ENCODE results near the gene DEDD. TPM values are rescaled to one million over a fixed set of nuclear protein-coding genes. Genes with fewer than 3 reads are reported as not detected.

DEDD gene
- total and polyA plus RNA-seq, 2 of the 13 experiments (the other 11 are each of a cell fraction or from before 2014, with no cell fraction given): 12.6 to 27.8 TPM

DNA sequence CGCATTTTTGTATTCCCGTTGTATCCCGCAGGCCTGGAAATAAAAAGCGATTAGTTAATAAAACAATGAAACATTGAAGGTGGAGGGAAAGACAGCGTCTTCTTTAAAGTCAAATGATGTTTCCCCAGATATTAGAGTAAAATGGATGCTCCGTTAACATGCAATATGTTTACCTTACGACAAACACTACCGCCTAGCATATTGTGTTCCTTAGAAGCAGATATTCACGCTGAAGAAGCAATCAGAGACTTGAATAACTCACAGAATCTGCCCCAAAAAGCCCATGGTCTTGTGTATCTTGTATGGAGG lies 45.4 kb upstream of the DEDD start (continued):
- no peak for TF ChIP-seq CERS6 (CRISPR knock-in tag; IDR thresholded peaks at IDR 0.05)
- peak; percentile 53; the same call in 1 of the 2 replicates for TF ChIP-seq KDM5A (IDR thresholded peaks at IDR 0.05; ENCODE audit: borderline replicate concordance, low read length)
- no peak for TF ChIP-seq EED (CRISPR knock-in tag; IDR thresholded peaks at IDR 0.05)

DNA sequence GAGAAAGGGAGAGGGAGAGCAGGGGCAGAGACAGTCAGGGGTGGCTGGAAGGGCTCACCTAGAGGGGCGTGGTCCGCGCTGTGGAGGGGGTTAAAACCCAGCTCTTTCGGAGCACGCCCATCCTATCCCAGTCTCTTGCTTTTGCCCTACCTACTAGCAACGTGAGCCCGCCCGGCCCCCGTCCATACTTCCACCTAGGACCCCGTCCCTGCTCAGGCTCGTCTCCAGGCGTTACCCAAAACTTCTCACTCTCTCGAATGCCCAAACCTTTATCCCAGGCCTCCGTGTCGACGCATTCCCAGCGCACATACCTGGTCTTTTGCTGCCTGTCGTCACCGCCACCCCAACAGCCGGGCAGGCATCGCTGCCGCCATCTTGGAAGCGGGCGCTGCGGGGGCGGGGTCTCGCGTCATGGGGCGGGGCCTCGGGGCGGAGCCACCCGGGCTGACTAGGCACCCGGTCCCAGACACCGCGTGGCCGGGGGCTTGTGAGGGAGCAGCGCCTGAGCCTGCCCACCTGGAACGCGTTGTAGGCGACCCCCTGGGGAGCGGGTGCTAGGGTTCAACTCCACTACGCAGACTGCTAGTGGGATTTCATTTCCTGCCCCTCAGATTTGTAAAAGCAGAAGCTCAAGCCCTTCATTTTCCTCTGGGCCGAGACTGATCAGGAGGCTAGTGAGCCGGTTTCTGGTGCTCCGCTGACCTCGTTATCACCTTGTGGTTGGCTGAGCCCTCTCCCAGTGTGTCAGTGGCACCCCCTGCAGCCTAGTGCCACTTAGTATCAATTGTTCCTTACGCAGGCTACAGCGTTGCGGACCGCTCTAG lies 44.9 kb upstream of the DEDD start, which contains the start of gene B4GALT3:
Gene B4GALT3, minus strand, starts transcription at position 396 of the 824 bp plus-strand sequence. CDS start 1,447 bp downstream, outside the sequence.
- intact Hi-C loops (cut with micrococcal nuclease; ENCODE audit: unreplicated experiment) (no loop called here), in situ Hi-C loops (cut with HindIII; ENCODE audit: extremely low pct_ligation_motif_present, low pct_unique_long_range_greater_than_20kb) (no loop called here)
- Histone ChIP-seq H3K36me3 (replicated peaks in 1 of 2; ENCODE audit: control insufficient read depth in 1 of 2, insufficient read depth in 2 of 2, low read length in 2 of 2) (peaks cover 4 to 23% of the 10 kb centered on the region in 2 experiments), H3K4me3 (replicated peaks in 1 of 3; ENCODE audit: insufficient read depth in 1 of 3, low read depth in 2 of 3, low read length in 3 of 3) (peak within 1 kb of the TSS; percentile 83 to 92 (median 83)), H3K9ac (ENCODE audit: insufficient read depth, low read depth, low read length) (peak within 1 kb of the TSS; percentile 84), H4K20me1 (ENCODE audit: insufficient read depth, low read length) (no peaks in the 10 kb centered on the region), H3K9me3 (ENCODE audit: low read length) (no peaks in the 10 kb centered on the region), H3K27me3 (ENCODE audit: control insufficient read depth in 1 of 2, insufficient read depth in 2 of 2, low read length in 2 of 2) (no peaks in the 10 kb centered on the region; a peak in 1 of 5 replicates), H2AFZ (ENCODE audit: low read length) (peak within 1 kb of the TSS; percentile 94), H3K79me2 (ENCODE audit: insufficient read depth, low read length) (peaks cover 10% of the 10 kb centered on the region), H3K27ac (ENCODE audit: extremely low read length, insufficient read depth, low read length) (peak within 1 kb of the TSS; percentile 79), H3K4me2 (ENCODE audit: low read depth, low read length) (peak within 1 kb of the TSS; percentile 97), H3K4me1 (ENCODE audit: insufficient read depth, low read length) (peaks cover 19% of the 10 kb centered on the region)
- DNase-seq (ENCODE audit: low spot score) (peak; percentile 87), FAIRE-seq (peak; percentile 67), ATAC-seq (peak; percentile 96)
- POLR2A ChIA-PET: interaction anchor here (0.6 to 2.1 kb wide), 11 partner anchors 8 to 137 kb away, joined by 3 to 27 read pairs (median 4); partner anchors contain the start of genes ADAMTS4, APOA2, NDUFS2 and NIT1
- CTCF ChIA-PET (ENCODE audit: low intra/inter-chr PET ratio, low total read pairs): interaction anchor here (1.5 kb wide), 1 partner anchor 10 kb away, joined by 4 read pairs; the partner anchor contains the start of gene PPOX
- WGBS (ENCODE audit: low lambda C conversion rate): 2% methylated on average over 43 of the region's 50 CpGs
- BruUV-seq (replicated peaks): TSS peak; percentile 96
- TF ChIP-seq, protein P1, sequence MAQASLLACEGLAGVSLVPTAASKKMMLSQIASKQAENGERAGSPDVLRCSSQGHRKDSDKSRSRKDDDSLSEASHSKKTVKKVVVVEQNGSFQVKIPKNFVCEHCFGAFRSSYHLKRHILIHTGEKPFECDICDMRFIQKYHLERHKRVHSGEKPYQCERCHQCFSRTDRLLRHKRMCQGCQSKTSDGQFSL (CRISPR knock-in tag; IDR thresholded peaks at IDR 0.05): no peak
- TF ChIP-seq CCAR2 (optimal IDR thresholded peaks at IDR 0.05; ENCODE audit: low read depth, low read length): no peak
- peak; percentile 47; the same call in 1 of the 2 replicates for TF ChIP-seq ZNF468 (CRISPR knock-in tag; IDR thresholded peaks at IDR 0.05)
- TF ChIP-seq HNRNPH1 (optimal IDR thresholded peaks at IDR 0.05; ENCODE audit: low read depth, low read length): no peak
- peak; percentile 16 for TF ChIP-seq TEAD3 (CRISPR knock-in tag; optimal IDR thresholded peaks at IDR 0.05; ENCODE audit: borderline replicate concordance)
- TF ChIP-seq, protein P2, sequence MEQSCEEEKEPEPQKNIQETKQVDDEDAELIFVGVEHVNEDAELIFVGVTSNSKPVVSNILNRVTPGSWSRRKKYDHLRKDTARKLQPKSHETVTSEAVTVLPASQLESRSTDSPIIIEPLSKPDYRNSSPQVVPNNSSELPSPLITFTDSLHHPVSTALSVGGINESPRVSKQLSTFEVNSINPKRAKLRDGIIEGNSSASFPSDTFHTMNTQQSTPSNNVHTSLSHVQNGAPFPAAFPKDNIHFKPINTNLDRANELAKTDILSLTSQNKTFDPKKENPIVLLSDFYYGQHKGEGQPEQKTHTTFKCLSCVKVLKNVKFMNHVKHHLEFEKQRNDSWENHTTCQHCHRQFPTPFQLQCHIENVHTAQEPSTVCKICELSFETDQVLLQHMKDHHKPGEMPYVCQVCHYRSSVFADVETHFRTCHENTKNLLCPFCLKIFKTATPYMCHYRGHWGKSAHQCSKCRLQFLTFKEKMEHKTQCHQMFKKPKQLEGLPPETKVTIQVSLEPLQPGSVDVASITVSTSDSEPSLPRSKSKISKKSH (CRISPR knock-in tag; IDR thresholded peaks at IDR 0.05; ENCODE audit: borderline replicate concordance): no peak
- 0 out of 2 replicates have a peak, but pooled peaks have one; percentile 16 for TF ChIP-seq ZNF550 (CRISPR knock-in tag; IDR thresholded peaks at IDR 0.05; ENCODE audit: borderline replicate concordance)
- no peak for TF ChIP-seq GZF1 (CRISPR knock-in tag; IDR thresholded peaks at IDR 0.05)
- no peak for TF ChIP-seq XBP1 (CRISPR knock-in tag; IDR thresholded peaks at IDR 0.05)
- 0 out of 2 replicates have a peak, but pooled peaks have one; percentile 85 for TF ChIP-seq GTF3A (CRISPR knock-in tag; conservative IDR thresholded peaks at IDR 0.05)
- TF ChIP-seq HHEX (CRISPR knock-in tag; IDR thresholded peaks at IDR 0.05): no peak
- TF ChIP-seq SOX13 (IDR thresholded peaks at IDR 0.05): peak; percentile 12; the same call in 1 of the 2 replicates
- TF ChIP-seq SOX13 (CRISPR knock-in tag; conservative IDR thresholded peaks at IDR 0.05 in 1 of 2, IDR thresholded peaks at IDR 0.05 in 1 of 2): peak in 1 of 2 experiments; percentile 35; a peak in 2 of 4 replicates

Measured in HepG2 (cell line).